ENCODE results near the gene SPON1.
A peak's percentile ranks its signal among the peaks of the same experiment; 100 is the strongest.
"Not testable (repeated sequence)": the region's sequence is repeated elsewhere in the genome, so short reads cannot be mapped to it uniquely, and the experiment has no call there.

Gene SPON1

GRCh38 chr11:14082338-14082737 is 119.8 kb downstream of the SPON1 start:
- no peak for DNase-seq (ENCODE audit: low spot score)

GRCh38 chr11:14088861-14089260 is 126.3 kb downstream of the SPON1 start:
- DNase-seq (ENCODE audit: low spot score): not testable (repeated sequence)

- no peak for DNase-seq (ENCODE audit: low spot score)
These were observed 127.4 kb downstream of the SPON1 start for GRCh38 chr11:14089690-14090462.

- not testable (repeated sequence) for DNase-seq (ENCODE audit: low spot score)
These were observed 128.1 kb downstream of the SPON1 start for GRCh38 chr11:14090631-14091030.

- no peak for DNase-seq (ENCODE audit: low spot score)
These were observed 130.5 kb downstream of the SPON1 start for GRCh38 chr11:14093065-14093464.

GRCh38 chr11:14094481-14095037 is 132.0 kb downstream of the SPON1 start:
- DNase-seq (ENCODE audit: low spot score): peak; percentile 12

GRCh38 chr11:14095882-14096281 is 133.4 kb downstream of the SPON1 start:
- no peak for DNase-seq (ENCODE audit: low spot score)

- DNase-seq (ENCODE audit: low spot score): no peak
These were observed 134.1 kb downstream of the SPON1 start for GRCh38 chr11:14096606-14097005.

GRCh38 chr11:14101388-14101787 is 138.9 kb downstream of the SPON1 start:
- DNase-seq (ENCODE audit: low spot score): no peak

- DNase-seq (ENCODE audit: low spot score): no peak
These were observed 140.2 kb downstream of the SPON1 start for GRCh38 chr11:14102766-14103165.

- DNase-seq (ENCODE audit: low spot score): no peak
These were observed 142.9 kb downstream of the SPON1 start for GRCh38 chr11:14105446-14105845.

- DNase-seq (ENCODE audit: low spot score): no peak
These were observed 144.0 kb downstream of the SPON1 start for GRCh38 chr11:14106303-14107049.

- DNase-seq (ENCODE audit: low spot score): no peak
These were observed 144.5 kb downstream of the SPON1 start for GRCh38 chr11:14107050-14107430.

- DNase-seq (ENCODE audit: low spot score): no peak
These were observed 147.2 kb downstream of the SPON1 start for GRCh38 chr11:14109742-14110141.

GRCh38 chr11:14110629-14111028 is 148.1 kb downstream of the SPON1 start:
- no peak for DNase-seq (ENCODE audit: low spot score)

GRCh38 chr11:14111496-14111895 is 149.0 kb downstream of the SPON1 start:
- DNase-seq (ENCODE audit: low spot score): no peak

GRCh38 chr11:14112721-14113120 is 150.2 kb downstream of the SPON1 start:
- DNase-seq (ENCODE audit: low spot score): no peak

- no peak for DNase-seq (ENCODE audit: low spot score)
These were observed 151.7 kb downstream of the SPON1 start for GRCh38 chr11:14114269-14114668.

GRCh38 chr11:14114786-14115185 is 152.3 kb downstream of the SPON1 start:
- no peak for DNase-seq (ENCODE audit: low spot score)

GRCh38 chr11:14117632-14118031 is 155.1 kb downstream of the SPON1 start:
- DNase-seq (ENCODE audit: low spot score): no peak

GRCh38 chr11:14118072-14118471 is 155.5 kb downstream of the SPON1 start:
- no peak for DNase-seq (ENCODE audit: low spot score)

- DNase-seq (ENCODE audit: low spot score): no peak
These were observed 156.8 kb downstream of the SPON1 start for GRCh38 chr11:14119357-14119756.

- no peak for DNase-seq (ENCODE audit: low spot score)
These were observed 161.8 kb downstream of the SPON1 start for GRCh38 chr11:14124350-14124749.
